ENCODE measurements around the gene NCAPH2. TPM values are rescaled to one million over a fixed set of nuclear protein-coding genes. Genes with fewer than 3 reads are reported as not detected.

Gene NCAPH2
- total RNA-seq, 2 donors from 2014 or later, result 120 to 141 TPM

DNA sequence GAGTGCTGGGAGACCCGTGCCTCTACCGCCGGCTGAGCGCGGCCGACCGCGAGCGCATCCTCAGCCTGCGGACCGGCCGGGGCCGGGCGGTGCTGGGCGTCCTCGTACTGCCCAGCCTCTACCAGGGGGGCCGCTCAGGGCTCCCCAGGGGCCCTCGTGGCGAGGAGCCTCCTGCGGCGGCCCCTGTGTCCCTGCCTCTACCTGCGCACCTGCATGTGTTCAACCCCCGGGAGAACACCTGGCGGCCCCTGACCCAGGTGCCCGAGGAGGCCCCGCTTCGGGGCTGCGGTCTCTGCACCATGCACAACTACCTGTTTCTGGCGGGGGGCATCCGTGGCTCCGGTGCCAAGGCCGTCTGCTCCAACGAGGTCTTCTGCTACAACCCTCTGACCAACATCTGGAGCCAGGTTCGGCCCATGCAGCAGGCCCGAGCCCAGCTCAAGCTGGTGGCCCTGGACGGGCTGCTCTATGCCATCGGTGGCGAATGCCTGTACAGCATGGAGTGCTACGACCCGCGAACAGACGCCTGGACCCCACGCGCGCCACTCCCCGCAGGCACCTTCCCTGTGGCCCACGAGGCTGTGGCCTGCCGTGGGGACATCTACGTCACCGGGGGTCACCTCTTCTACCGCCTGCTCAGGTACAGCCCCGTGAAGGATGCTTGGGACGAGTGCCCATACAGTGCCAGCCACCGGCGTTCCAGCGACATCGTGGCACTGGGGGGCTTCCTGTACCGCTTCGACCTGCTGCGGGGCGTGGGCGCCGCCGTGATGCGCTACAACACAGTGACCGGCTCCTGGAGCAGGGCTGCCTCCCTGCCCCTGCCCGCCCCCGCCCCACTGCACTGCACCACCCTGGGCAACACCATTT, 41.1 kb downstream of the NCAPH2 start:
- H3K27ac Mint-ChIP-seq, result peak overlapping the region; percentile 87
- peaks cover 0 to 7% of the 10 kb centered on the region in 2 donors for H3K36me3 Mint-ChIP-seq (ENCODE audit: insufficient read depth in 2 of 2)
- H3K4me3 Mint-ChIP-seq, result peak overlapping the region; percentile 85 to 91
- no peaks in the 10 kb centered on the region for H3K9me3 Mint-ChIP-seq
- ATAC-seq (replicated peaks in 1 of 2) (peak; percentile 2 to 5), DNase-seq (peak in 1 of 2 donors; percentile 49)
- no peaks in the 10 kb centered on the region for H3K27me3 Mint-ChIP-seq (ENCODE audit: low read depth)
- H3K4me1 Mint-ChIP-seq (ENCODE audit: low read depth), result peaks cover 36% of the 10 kb centered on the region

DNA sequence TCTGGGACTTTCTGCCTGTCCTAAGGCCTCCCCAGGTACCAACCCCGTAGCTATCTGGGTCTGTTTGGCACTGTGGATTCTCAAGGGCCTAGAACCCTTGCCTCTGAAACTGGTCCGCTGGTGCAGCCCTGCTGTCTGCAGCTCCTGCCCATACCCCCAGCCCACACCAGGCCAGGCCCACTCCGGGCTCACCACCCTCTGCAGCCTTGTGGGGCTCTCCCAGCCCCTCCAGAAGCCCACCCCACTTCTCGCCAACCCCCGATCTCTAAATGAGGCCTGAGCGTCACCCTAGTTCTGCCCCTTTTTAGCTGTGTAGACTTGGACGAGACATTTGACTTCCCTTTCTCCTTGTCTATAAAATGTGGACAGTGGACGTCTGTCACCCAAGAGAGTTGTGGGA, 42.4 kb downstream of the NCAPH2 start:
- no peaks in the 10 kb centered on the region for H3K9me3 Mint-ChIP-seq
- DNase-seq (no peak), ATAC-seq (replicated peaks in 1 of 2) (no peak)
- peak overlapping the region; percentile 56 for H3K27ac Mint-ChIP-seq
- peak overlapping the region; percentile 73 to 75 for H3K4me3 Mint-ChIP-seq
- no peaks in the 10 kb centered on the region for H3K27me3 Mint-ChIP-seq (ENCODE audit: low read depth)
- peaks cover 26% of the 10 kb centered on the region for H3K4me1 Mint-ChIP-seq (ENCODE audit: low read depth)
- peaks cover 0 to 7% of the 10 kb centered on the region in 2 donors for H3K36me3 Mint-ChIP-seq (ENCODE audit: insufficient read depth in 2 of 2)

DNA sequence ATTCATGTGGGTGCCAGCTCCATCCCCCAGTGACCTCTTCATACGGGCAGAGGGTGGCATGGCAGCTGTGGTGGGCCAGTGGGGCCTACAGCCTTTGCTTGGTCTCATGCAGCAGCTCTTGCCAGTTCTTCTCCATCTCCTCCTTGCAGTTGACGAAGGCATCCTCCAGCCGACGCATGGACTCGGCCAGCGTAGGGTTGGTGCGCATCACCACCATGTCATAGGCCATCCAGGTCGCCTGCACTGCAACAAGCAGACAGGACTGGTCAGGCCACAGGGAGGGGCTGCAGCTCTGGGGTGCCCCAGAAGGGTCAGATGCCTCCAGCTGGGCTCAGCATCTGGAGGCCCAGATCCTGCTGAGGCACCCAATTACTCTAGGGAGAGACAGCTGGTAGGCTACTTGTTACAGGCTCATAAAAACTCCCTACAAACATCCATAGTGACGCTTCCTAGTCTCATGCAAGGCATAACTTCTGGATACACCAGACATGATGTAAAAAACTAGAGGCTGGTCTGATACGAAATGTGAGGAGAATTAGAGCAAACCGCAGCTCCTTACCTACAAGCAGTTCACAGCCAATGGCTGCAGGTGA, 43.2 kb downstream of the NCAPH2 start:
- Mint-ChIP-seq H3K36me3 (ENCODE audit: insufficient read depth in 2 of 2) (peaks cover 0 to 7% of the 10 kb centered on the region in 2 donors), H3K27ac (no peak overlapping the region), H3K27me3 (ENCODE audit: low read depth) (no peaks in the 10 kb centered on the region), H3K4me1 (ENCODE audit: low read depth) (peaks cover 17% of the 10 kb centered on the region), H3K4me3 (no peak overlapping the region), H3K9me3 (no peaks in the 10 kb centered on the region)
- no peak for ATAC-seq (replicated peaks in 1 of 2)
- DNase-seq, result no peak

DNA sequence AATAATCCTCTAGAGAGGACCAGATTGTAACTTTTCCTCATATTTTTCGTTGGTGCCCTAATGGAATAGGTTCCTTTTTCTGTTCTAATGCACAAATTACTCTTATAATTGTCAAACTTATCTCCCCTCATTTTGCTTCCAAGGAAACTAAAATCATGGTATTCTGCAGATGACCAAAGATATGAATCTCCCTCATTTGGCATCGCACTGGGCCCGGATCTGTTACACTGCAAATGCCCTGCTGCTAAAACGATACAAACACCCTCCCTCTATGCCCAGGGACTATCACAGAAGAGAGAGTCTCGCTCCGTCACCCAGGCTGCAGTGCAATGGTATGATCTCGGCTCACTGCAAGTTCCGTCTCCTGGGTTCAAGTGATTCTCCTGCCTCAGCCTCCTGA, 45.3 kb downstream of the NCAPH2 start:
- no peak overlapping the region for H3K27ac Mint-ChIP-seq
- ATAC-seq (replicated peaks in 1 of 2), result no peak

DNA sequence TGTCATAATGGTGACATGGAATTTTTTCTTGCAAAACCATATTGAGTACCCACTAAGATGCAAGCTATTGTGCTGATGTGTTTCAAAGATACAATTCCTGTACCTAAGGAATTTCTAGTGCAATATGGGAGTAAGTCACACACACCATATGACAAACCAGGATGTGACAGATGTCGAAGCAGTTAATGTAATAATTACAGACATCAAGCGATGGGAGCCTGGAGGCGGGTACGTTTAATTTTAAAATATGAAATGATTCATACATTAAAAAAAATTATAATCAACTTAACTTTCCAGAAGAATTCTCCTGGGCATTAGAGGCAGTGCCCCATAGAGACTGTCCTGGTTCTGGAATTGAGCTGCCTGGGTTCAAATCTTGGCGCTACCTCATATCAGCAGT, 48.7 kb downstream of the NCAPH2 start:
- no peak for ATAC-seq (replicated peaks in 1 of 2)
- DNase-seq, result no peak
- H3K4me3 Mint-ChIP-seq, result no peak overlapping the region
- peaks cover 10% of the 10 kb centered on the region for H3K4me1 Mint-ChIP-seq (ENCODE audit: low read depth)
- no peaks in the 10 kb centered on the region for H3K27me3 Mint-ChIP-seq (ENCODE audit: low read depth)
- H3K9me3 Mint-ChIP-seq, result no peaks in the 10 kb centered on the region
- no peak overlapping the region for H3K27ac Mint-ChIP-seq
- no peaks in the 10 kb centered on the region for H3K36me3 Mint-ChIP-seq (ENCODE audit: insufficient read depth in 2 of 2)

More for the DNA sequence above, 45.3 kb downstream of the NCAPH2 start:
- H3K9me3 Mint-ChIP-seq, result no peaks in the 10 kb centered on the region
- no peak for DNase-seq
- H3K27me3 Mint-ChIP-seq (ENCODE audit: low read depth), result no peaks in the 10 kb centered on the region
- H3K4me1 Mint-ChIP-seq (ENCODE audit: low read depth), result peaks cover 17% of the 10 kb centered on the region
- H3K4me3 Mint-ChIP-seq, result no peak overlapping the region
- peaks cover 0 to 7% of the 10 kb centered on the region in 2 donors for H3K36me3 Mint-ChIP-seq (ENCODE audit: insufficient read depth in 2 of 2)

DNA sequence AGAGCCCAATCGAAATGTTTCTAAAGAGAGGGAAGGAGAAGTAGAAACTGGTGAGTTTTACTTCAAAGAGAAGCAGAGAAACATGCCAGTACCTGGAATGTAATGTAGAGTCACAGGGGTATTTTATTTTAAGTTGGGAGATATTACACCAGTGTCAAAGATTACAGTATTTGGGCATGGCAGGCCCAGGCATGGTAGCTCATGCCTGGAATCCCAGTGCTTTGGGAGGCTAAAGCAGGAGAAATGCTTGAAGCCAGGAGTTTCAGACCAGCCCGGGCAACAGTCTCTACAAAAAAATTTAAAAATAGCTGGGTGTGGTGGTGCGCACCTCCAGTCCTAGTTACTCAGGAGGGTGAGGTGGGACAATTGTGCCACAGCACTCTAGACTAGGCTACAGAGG, 52.0 kb downstream of the NCAPH2 start:
- DNase-seq (no peak), ATAC-seq (replicated peaks in 1 of 2) (no peak)
- Mint-ChIP-seq H3K36me3 (ENCODE audit: insufficient read depth in 2 of 2) (no peaks in the 10 kb centered on the region), H3K27ac (no peak overlapping the region), H3K27me3 (ENCODE audit: low read depth) (no peaks in the 10 kb centered on the region), H3K4me1 (ENCODE audit: low read depth) (peaks cover 24% of the 10 kb centered on the region), H3K9me3 (no peaks in the 10 kb centered on the region), H3K4me3 (no peak overlapping the region)

DNA sequence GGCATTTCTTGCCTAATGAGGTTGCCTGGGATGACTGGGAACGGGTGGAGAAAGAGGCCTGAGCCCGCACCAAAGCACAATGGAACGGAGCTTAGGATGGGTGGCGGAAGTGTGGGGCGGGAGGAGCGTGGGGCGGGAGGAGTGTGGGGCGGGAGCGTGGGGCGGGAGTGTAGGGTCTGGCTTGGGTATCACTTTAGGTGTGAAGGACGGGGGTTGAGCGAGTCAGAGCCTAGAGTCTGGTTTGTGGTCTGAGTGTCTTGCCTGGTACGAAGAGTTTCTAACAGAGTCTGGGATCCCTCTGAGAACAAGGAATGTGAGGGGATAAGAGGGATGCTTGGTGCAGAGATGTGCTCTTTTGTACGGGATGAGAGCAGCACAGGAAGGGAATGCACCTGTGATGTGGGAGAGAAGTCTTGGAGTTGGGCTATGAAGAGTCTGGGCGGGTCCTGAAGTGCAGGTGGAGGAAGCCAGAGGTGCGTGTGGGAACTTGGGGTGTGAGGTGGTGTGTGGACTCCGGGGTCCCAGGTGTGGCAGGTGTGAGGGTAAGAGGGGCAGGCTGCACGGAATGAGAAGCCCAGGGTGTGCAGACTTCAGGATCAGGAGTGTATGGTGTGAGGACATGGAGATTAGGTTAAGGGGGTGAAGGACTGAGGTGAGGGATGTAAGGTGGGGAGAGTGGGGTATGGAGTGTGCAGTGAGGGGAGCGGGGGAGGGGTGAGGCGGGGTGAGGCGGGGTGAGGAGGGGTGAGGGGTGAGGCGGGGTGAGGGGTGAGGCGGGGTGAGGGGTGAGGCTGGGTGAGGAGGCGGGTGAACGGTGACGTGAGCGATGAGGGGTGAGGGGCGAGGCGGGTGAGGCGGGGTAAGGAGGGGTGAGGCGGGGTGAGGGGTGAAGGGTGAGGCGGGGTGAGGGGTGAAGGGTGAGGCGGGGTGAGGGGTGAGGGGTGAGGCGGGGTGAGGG, 53.7 kb downstream of the NCAPH2 start:
- Mint-ChIP-seq H3K36me3 (ENCODE audit: insufficient read depth in 2 of 2) (no peaks in the 10 kb centered on the region), H3K27ac (peak overlapping the region; percentile 2), H3K9me3 (no peaks in the 10 kb centered on the region), H3K4me3 (peak overlapping the region; percentile 54 to 80), H3K4me1 (ENCODE audit: low read depth) (peaks cover 24% of the 10 kb centered on the region), H3K27me3 (ENCODE audit: low read depth) (no peaks in the 10 kb centered on the region)
- peak in 1 of 2 donors; percentile 25 for DNase-seq
- no peak for ATAC-seq (replicated peaks in 1 of 2)

DNA sequence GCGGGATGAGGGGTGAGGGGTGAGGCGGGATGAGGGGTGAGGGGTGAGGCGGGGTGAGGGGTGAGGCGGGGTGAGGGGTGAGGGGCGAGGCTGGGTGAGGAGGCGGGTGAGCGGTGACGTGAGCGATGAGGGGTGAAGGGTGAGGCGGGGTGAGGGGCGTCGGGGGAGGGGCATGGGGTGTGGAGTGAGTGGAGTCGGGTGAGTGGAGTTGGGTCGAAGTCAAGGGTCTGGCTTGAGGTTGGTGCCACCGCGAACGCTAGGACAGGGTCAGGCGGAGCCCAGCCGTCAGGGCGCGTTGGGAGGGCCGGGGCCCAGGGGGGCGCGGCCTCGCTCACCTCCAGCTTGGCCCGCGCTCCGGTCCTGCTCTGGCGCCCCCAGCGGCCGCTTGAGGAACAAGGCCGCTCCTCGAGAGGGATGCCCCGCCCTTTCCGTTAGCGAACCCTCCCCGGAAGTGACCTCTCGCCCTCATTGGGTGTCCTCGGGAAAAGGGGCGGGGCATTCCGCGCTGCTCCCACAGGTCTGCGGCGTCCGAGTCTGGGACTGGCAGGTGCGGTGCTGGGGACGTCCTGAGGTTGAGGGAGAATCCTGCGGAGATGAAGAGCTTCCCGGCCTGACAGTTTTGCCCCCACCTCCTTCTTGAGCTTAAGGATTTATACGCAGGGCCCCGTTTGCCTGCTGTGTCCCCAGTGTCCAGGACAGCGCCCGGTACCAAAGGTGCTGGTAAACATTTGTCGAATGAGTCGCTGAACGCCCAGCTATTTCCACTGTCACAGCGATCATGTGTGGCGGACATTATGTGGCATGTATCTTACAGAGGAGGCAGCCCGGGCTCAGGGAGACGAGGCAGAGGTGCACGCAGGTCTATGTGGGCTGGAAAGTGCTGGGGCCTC, 54.7 kb downstream of the NCAPH2 start, which contains the start of gene SYCE3:
Gene SYCE3 (minus strand): TSS at position 397 of the 890 bp plus-strand sequence. CDS start 6,514 bp downstream, outside the sequence.
- ATAC-seq (replicated peaks in 1 of 2) (peak; percentile 97), DNase-seq (peak; percentile 98 to 100)
- Mint-ChIP-seq H3K9me3 (no peaks in the 10 kb centered on the region), H3K4me1 (ENCODE audit: low read depth) (peaks cover 24% of the 10 kb centered on the region), H3K27me3 (ENCODE audit: low read depth) (no peaks in the 10 kb centered on the region), H3K27ac (peak within 1 kb of the TSS; percentile 2), H3K4me3 (peak within 1 kb of the TSS; percentile 83 to 86), H3K36me3 (ENCODE audit: insufficient read depth in 2 of 2) (no peaks in the 10 kb centered on the region)

DNA sequence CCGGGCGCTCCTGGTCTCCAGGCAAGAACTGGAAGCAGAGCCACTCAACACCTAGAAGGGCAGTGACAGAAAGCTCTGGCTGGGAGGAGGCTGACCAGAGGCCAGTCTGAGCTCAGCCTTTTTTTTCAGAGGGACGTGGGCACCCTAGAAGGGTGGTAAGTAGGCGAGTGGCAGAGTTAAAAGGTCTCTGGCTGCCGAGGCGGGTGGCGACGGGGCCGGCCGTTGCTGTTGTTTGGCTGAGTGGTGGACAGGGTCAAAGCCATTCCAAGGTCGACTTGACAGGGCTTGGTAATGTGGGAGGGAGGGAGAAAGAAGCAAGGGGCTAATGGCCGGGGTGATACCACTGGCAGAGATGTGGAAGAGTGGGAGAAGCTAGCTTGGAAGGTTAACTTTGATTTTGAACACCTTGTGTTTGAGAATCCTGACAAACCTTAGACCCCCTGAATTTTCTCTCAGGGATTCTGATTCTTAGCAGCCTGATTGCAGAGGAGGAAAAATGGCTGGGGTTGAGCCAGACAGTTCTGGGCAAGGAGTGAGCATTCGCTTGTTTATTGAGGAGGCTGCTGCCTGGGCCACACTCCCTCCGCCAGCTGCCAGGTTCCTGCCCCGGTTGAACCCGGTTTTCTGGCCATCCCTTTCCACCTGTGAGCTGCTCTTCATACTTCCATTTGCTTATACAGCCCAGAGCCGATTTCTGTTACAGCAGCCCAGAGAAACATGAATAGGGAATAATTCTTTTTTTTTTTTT, 55.6 kb downstream of the NCAPH2 start:
- Mint-ChIP-seq H3K36me3 (ENCODE audit: insufficient read depth in 2 of 2) (no peaks in the 10 kb centered on the region), H3K4me1 (ENCODE audit: low read depth) (peaks cover 24% of the 10 kb centered on the region), H3K27ac (no peak overlapping the region), H3K4me3 (peak overlapping the region; percentile 83 to 86), H3K9me3 (no peaks in the 10 kb centered on the region), H3K27me3 (ENCODE audit: low read depth) (no peaks in the 10 kb centered on the region)
- DNase-seq (no peak), ATAC-seq (replicated peaks in 1 of 2) (peak in 1 of 2 donors; percentile 0)

DNA sequence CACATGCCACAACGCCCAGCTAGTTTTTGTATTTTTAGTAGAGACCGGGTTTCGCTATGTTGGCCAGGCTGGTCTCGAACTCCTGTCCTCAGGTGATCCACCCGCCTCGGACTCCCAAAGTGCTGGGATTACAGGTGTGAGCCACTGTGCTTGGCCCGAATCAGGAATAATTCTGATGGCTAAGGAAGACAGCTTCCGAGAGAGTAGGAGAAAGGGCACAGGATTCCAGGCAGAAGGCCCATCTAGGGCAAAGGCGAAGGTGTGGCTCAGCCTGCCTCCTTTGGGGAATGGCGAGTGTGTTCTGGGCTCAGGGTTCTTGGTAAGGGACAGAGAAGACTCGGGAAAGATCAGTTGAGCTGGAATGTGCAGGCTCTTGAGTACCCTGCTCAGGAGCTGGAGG, 56.3 kb downstream of the NCAPH2 start:
- Mint-ChIP-seq H3K27ac (no peak overlapping the region), H3K36me3 (ENCODE audit: insufficient read depth in 2 of 2) (no peaks in the 10 kb centered on the region), H3K9me3 (no peaks in the 10 kb centered on the region), H3K27me3 (ENCODE audit: low read depth) (no peaks in the 10 kb centered on the region), H3K4me1 (ENCODE audit: low read depth) (peaks cover 24% of the 10 kb centered on the region), H3K4me3 (no peak overlapping the region)
- DNase-seq (no peak), ATAC-seq (replicated peaks in 1 of 2) (no peak)

DNA sequence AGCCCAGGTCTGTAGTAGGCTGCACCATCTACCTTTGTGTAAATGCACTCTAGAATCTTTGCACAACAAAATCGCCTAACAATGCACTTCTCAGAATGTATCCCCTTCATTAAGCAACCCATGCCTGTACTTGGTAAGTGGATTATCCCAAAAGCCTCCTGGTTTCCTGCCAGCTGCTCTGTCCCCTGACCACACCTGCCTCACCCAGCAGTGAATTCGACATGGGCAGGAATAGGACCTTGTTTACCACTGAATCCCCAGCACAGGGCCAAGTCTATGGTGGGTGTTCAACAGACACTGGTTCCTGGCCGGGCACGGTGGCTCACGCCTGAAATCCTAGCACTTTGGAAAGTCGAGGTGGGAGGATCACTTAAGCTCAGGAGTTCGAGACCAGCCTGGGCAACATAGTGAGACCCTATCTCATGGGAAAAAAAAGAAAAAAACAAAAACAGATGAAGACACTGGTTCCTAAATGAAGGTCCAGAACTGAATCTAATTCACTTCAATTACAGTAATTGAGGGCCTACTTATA, 59.8 kb downstream of the NCAPH2 start:
- Mint-ChIP-seq H3K36me3 (ENCODE audit: insufficient read depth in 2 of 2) (peaks cover 0 to 3% of the 10 kb centered on the region in 2 donors), H3K4me3 (no peak overlapping the region), H3K27ac (no peak overlapping the region), H3K27me3 (ENCODE audit: low read depth) (no peaks in the 10 kb centered on the region), H3K4me1 (ENCODE audit: low read depth) (peaks cover 9% of the 10 kb centered on the region), H3K9me3 (no peaks in the 10 kb centered on the region)
- DNase-seq, result no peak
- ATAC-seq (replicated peaks in 1 of 2), result no peak
